ENCODE data around the gene GON4L.

GRCh38 chr1:155793213-155793612, 63.8 kb downstream of the GON4L start:
- TF ChIP-seq MXD4 (CRISPR knock-in tag; IDR thresholded peaks at IDR 0.05; ENCODE audit: borderline replicate concordance) (no peak), SMAD3 (CRISPR knock-in tag; IDR thresholded peaks at IDR 0.05; ENCODE audit: borderline replicate concordance) (no peak), NR1H2 (CRISPR knock-in tag; IDR thresholded peaks at IDR 0.05) (no peak), CTCF (IDR thresholded peaks at IDR 0.05) (no peak), MYBL2 (CRISPR knock-in tag; IDR thresholded peaks at IDR 0.05) (no peak), GABPB1 (CRISPR knock-in tag; IDR thresholded peaks at IDR 0.05) (no peak), ZNF121 (CRISPR knock-in tag; IDR thresholded peaks at IDR 0.05) (no peak), ATF6 (CRISPR knock-in tag; IDR thresholded peaks at IDR 0.05) (no peak), USF2 (CRISPR knock-in tag; IDR thresholded peaks at IDR 0.05) (no peak), NFYB (CRISPR knock-in tag; conservative IDR thresholded peaks at IDR 0.05; ENCODE audit: low read depth) (no peak), STAT6 (CRISPR knock-in tag; conservative IDR thresholded peaks at IDR 0.05; ENCODE audit: low read depth) (no peak), KAT7 (CRISPR knock-in tag; IDR thresholded peaks at IDR 0.05; ENCODE audit: borderline replicate concordance) (no peak), IRF2 (CRISPR knock-in tag; IDR thresholded peaks at IDR 0.05; ENCODE audit: borderline replicate concordance, low read depth) (no peak), ZNF512 (CRISPR knock-in tag; IDR thresholded peaks at IDR 0.05; ENCODE audit: borderline replicate concordance) (no peak)
